H9 (cell line): ENCODE data around the gene MVP. TPM values are rescaled to one million over a fixed set of nuclear protein-coding genes. Genes with fewer than 3 reads are reported as not detected.

Experiments
- DNase-seq: peaks from one replicate; pipeline ENCODE4 v3.0.0-alpha.2; 2017
- H2AFZ ChIP-seq: one replicate; pipeline ENCODE4 v1.6.1; 2013; ENCODE audit warnings: mild to moderate bottlenecking, low read length, control low read depth, moderate library complexity
- H2AK5ac ChIP-seq: 2 replicates; pipeline ENCODE4 v1.6.1; 2013; ENCODE audit warnings: low read length, control low read depth, mixed read lengths; ENCODE audit not compliant: insufficient read length
- H2BK120ac ChIP-seq: one replicate; pipeline ENCODE4 v1.6.1; 2013; ENCODE audit warnings: low read depth, mild to moderate bottlenecking, low read length, control low read depth, inconsistent platforms; ENCODE audit not compliant: poor library complexity, severe bottlenecking
- H2BK12ac ChIP-seq: 2 replicates; pipeline ENCODE4 v1.6.1; 2013; ENCODE audit warnings: low read length, control low read depth, mixed read lengths, low read depth; ENCODE audit not compliant: insufficient read length
- H2BK15ac ChIP-seq: 2 replicates; pipeline ENCODE4 v1.6.1; 2013; ENCODE audit warnings: low read depth, low read length, control low read depth
- H2BK20ac ChIP-seq: one replicate; pipeline ENCODE4 v1.6.1; 2013; ENCODE audit warnings: low read depth, mild to moderate bottlenecking, low read length, control low read depth, inconsistent platforms; ENCODE audit not compliant: poor library complexity, severe bottlenecking
- H2BK5ac ChIP-seq: 2 replicates; pipeline ENCODE4 v1.6.1; 2013; ENCODE audit warnings: low read length, control low read depth, mixed read lengths; ENCODE audit not compliant: insufficient read length
- H3K14ac ChIP-seq: 2 replicates; pipeline ENCODE4 v1.6.1; 2013; ENCODE audit warnings: low read length, control low read depth; ENCODE audit not compliant: insufficient read depth
- H3K18ac ChIP-seq: 2 replicates; pipeline ENCODE4 v1.6.1; 2013; ENCODE audit warnings: low read depth, mild to moderate bottlenecking, mixed read lengths, low read length, control low read depth; ENCODE audit not compliant: insufficient read length
- H3K23ac ChIP-seq: 2 replicates; pipeline ENCODE4 v1.6.1; 2013; ENCODE audit warnings: low read length, control low read depth, mixed read lengths, low read depth; ENCODE audit not compliant: insufficient read length
- H3K23me2 ChIP-seq: 2 replicates; pipeline ENCODE4 v1.6.1; 2013; ENCODE audit warnings: low read depth, mild to moderate bottlenecking, mixed read lengths, low read length, control low read depth; ENCODE audit not compliant: insufficient read length, poor library complexity, severe bottlenecking
- H3K27ac ChIP-seq: 2 replicates; pipeline ENCODE4 v1.5.1; 2013; ENCODE audit warnings: low read length, control low read depth, mixed read lengths, low read depth; ENCODE audit not compliant: insufficient read length
- H3K27me3 ChIP-seq: 2 replicates; pipeline ENCODE4 v1.6.1; 2013; ENCODE audit warnings: low read length, control low read depth, inconsistent platforms; ENCODE audit not compliant: insufficient read depth
- H3K4ac ChIP-seq: 2 replicates; pipeline ENCODE4 v1.6.1; 2013; ENCODE audit warnings: low read depth, mild to moderate bottlenecking, control low read depth, inconsistent platforms, low read length, moderate library complexity
- H3K4me1 ChIP-seq: 2 replicates; pipeline ENCODE4 v1.6.1; 2013; ENCODE audit warnings: low read length, control low read depth, inconsistent platforms; ENCODE audit not compliant: insufficient read depth
- H3K4me2 ChIP-seq: 2 replicates; pipeline ENCODE4 v1.6.1; 2013; ENCODE audit warnings: low read length, control low read depth, mixed read lengths; ENCODE audit not compliant: insufficient read length, insufficient read depth
- H3K56ac ChIP-seq: 2 replicates; pipeline ENCODE4 v1.6.1; 2013; ENCODE audit warnings: low read depth, mild to moderate bottlenecking, mixed read lengths, low read length, control low read depth; ENCODE audit not compliant: insufficient read length
- H3K79me1 ChIP-seq: 2 replicates; pipeline ENCODE4 v1.6.1; 2013; ENCODE audit warnings: low read depth, mild to moderate bottlenecking, moderate library complexity, low read length, control low read depth, inconsistent platforms; ENCODE audit not compliant: insufficient read depth, poor library complexity, severe bottlenecking
- H3K79me2 ChIP-seq: 2 replicates; pipeline ENCODE4 v1.6.1; 2013; ENCODE audit warnings: low read length, control low read depth, inconsistent platforms; ENCODE audit not compliant: insufficient read depth
- H3K9ac ChIP-seq: 2 replicates; pipeline ENCODE4 v1.6.1; 2013; ENCODE audit warnings: low read length, control low read depth, mixed read lengths; ENCODE audit not compliant: insufficient read length; ENCODE audit errors: extremely low read depth
- H3K9me3 ChIP-seq: one replicate; pipeline ENCODE4 v1.6.1; 2013; ENCODE audit warnings: low read depth, low read length, inconsistent platforms; ENCODE audit not compliant: control insufficient read depth
- H3T11ph ChIP-seq: one replicate; pipeline ENCODE4 v1.6.1; 2013; ENCODE audit warnings: mild to moderate bottlenecking, low read length, control low read depth, inconsistent platforms
- H4K20me1 ChIP-seq: one replicate; pipeline ENCODE4 v1.6.1; 2013; ENCODE audit not compliant: control insufficient read depth, insufficient read length, insufficient read depth
- H4K5ac ChIP-seq: 2 replicates; pipeline ENCODE4 v1.6.1; 2013; ENCODE audit warnings: low read depth, mild to moderate bottlenecking, mixed read lengths, low read length, control low read depth; ENCODE audit not compliant: insufficient read length
- H4K8ac ChIP-seq: replicated peaks from 2 replicates; pipeline ENCODE4 v1.6.1; 2013; ENCODE audit warnings: low read length, control low read depth, mixed read lengths, low read depth; ENCODE audit not compliant: insufficient read length
- H4K91ac ChIP-seq: 2 replicates; pipeline ENCODE4 v1.6.1; 2013; ENCODE audit warnings: low read depth, mild to moderate bottlenecking, moderate library complexity, mixed read lengths, low read length, control low read depth; ENCODE audit not compliant: insufficient read length
- H3K27ac Mint-ChIP-seq, 3 experiments: 2 replicates in 2 of 3; 3 replicates in 1 of 3; pipeline ENCODE4 v1.8.0; 2020 to 2021; ENCODE audit warnings: mixed read lengths in 3 of 3, mild to moderate bottlenecking in 1 of 3, moderate library complexity in 1 of 3
- H3K27me3 Mint-ChIP-seq: 2 replicates; pipeline ENCODE4 v1.8.0; 2021; ENCODE audit warnings: low read depth, mild to moderate bottlenecking, moderate library complexity, mixed read lengths
- H3K36me3 Mint-ChIP-seq, 3 experiments: 2 replicates in 2 of 3; 3 replicates in 1 of 3; pipeline ENCODE4 v1.8.0; 2020 to 2021; ENCODE audit warnings: low read depth in 3 of 3, mixed read lengths in 3 of 3; ENCODE audit not compliant: insufficient read depth in 1 of 3
- H3K4me1 Mint-ChIP-seq, 2 experiments: 2 replicates each; pipeline ENCODE4 v1.8.0; 2020; ENCODE audit warnings: mixed read lengths in 2 of 2
- H3K4me3 Mint-ChIP-seq, 2 experiments: 2 replicates in 1 of 2; 3 replicates in 1 of 2; pipeline ENCODE4 v1.8.0; 2020 to 2021; ENCODE audit warnings: mild to moderate bottlenecking in 2 of 2, mixed read lengths in 2 of 2, moderate library complexity in 1 of 2
- H3K9me3 Mint-ChIP-seq, 2 experiments: 2 replicates in 1 of 2; 3 replicates in 1 of 2; pipeline ENCODE4 v1.8.0; 2020; ENCODE audit warnings: mild to moderate bottlenecking in 2 of 2, mixed read lengths in 2 of 2, moderate library complexity in 1 of 2
- WGBS: extraction: QIAGEN DNeasy Blood & Tissue Kit; methylation state at CpG from one replicate; pipeline ENCODE4 v1.1.7; 2013; ENCODE audit warnings: missing lambda C conversion rate, low lambda C conversion rate, mixed read lengths; ENCODE audit not compliant: insufficient read length; ENCODE audit errors: extremely low coverage; 5-methylcytosine and 5-hydroxymethylcytosine counted together
- total RNA-seq: library from RNA; stranded (reverse); gene quantifications from 2 replicates; pipeline ENCODE4 v1.2.1, GENCODE V29; 2021
- TF ChIP-seq, protein P1 (sequence below): fragments of 200-600 bp; sonication (generic); conservative IDR thresholded peaks from 3 replicates; pipeline ENCODE4 v1.8.0; 2021; ENCODE audit warnings: antibody characterized with exemption, mild to moderate bottlenecking

MVP gene
- total RNA-seq, 1 experiment from 2014 or later = 3.1 TPM

DNA sequence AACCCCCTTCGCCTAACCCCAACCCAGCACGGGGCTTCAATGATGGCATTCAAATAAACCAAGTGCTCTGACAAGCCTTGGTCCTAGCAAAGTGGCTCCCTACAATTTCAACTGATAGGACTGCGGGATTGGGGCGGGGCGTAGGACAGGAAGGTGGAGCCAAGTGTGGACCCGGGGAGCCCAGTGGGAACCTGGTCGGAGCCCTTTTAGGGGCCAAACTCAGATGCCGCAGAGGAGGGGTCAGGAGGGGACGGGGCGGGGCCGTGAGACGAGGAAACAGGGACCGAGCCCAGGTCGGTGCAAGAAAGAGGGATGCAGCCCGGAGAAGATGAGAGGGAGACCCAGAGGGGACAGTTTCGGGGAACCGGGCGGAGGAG, 55.9 kb downstream of the MVP start:
- Histone ChIP-seq H2AK5ac (no peak overlapping the region), H2BK12ac (no peak overlapping the region), H3K9ac (no peak overlapping the region), H2BK120ac (no peak overlapping the region), H3K18ac (no peak overlapping the region), H2AFZ (no peak overlapping the region), H4K8ac (no peak overlapping the region), H3T11ph (no peak overlapping the region), H4K20me1 (no peaks in the 10 kb centered on the region), H2BK5ac (no peak overlapping the region), H3K14ac (no peak overlapping the region), H3K4me2 (peak overlapping the region; percentile 92), H2BK20ac (no peak overlapping the region), H3K4me1 (no peaks in the 10 kb centered on the region), H4K5ac (no peak overlapping the region), H3K56ac (no peak overlapping the region), H3K79me1 (no peaks in the 10 kb centered on the region), H4K91ac (no peak overlapping the region), H3K4ac (no peak overlapping the region), H3K9me3 (no peaks in the 10 kb centered on the region), H3K27me3 (no peaks in the 10 kb centered on the region), H3K27ac (no peak overlapping the region), H2BK15ac (no peak overlapping the region), H3K79me2 (no peaks in the 10 kb centered on the region), H3K23me2 (peaks cover 10% of the 10 kb centered on the region), H3K23ac (no peak overlapping the region)
- Mint-ChIP-seq H3K27me3 (peaks cover 5% of the 10 kb centered on the region), H3K4me3 (peak overlapping the region; percentile 72 to 87), H3K36me3 (peaks cover 2 to 20% (median 19%) of the 10 kb centered on the region in 3 experiments; a peak in 6 of 7 replicates), H3K4me1 (peaks cover 13 to 14% of the 10 kb centered on the region in 2 experiments), H3K9me3 (no peaks in the 10 kb centered on the region; a peak in 1 of 5 replicates), H3K27ac (peak overlapping the region in 2 of 3 experiments; percentile 20 to 43; a peak in 3 of 7 replicates)
- peak; percentile 89 for DNase-seq
- TF ChIP-seq, protein P1, sequence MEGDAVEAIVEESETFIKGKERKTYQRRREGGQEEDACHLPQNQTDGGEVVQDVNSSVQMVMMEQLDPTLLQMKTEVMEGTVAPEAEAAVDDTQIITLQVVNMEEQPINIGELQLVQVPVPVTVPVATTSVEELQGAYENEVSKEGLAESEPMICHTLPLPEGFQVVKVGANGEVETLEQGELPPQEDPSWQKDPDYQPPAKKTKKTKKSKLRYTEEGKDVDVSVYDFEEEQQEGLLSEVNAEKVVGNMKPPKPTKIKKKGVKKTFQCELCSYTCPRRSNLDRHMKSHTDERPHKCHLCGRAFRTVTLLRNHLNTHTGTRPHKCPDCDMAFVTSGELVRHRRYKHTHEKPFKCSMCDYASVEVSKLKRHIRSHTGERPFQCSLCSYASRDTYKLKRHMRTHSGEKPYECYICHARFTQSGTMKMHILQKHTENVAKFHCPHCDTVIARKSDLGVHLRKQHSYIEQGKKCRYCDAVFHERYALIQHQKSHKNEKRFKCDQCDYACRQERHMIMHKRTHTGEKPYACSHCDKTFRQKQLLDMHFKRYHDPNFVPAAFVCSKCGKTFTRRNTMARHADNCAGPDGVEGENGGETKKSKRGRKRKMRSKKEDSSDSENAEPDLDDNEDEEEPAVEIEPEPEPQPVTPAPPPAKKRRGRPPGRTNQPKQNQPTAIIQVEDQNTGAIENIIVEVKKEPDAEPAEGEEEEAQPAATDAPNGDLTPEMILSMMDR = no peak
- WGBS = no CpG with 5 or more reads among the region's 18 CpGs
